T-helper 17 cell (primary cell): ENCODE measurements around the gene TMEM14B. TPM values are rescaled to one million over a fixed set of nuclear protein-coding genes. Genes with fewer than 3 reads are reported as not detected.
A peak's percentile ranks its signal among the peaks of the same experiment; 100 is the strongest.

Experiments used
- ATAC-seq: fragments of 150-1000 bp; cut with Tn5 transposase; 2 replicates; pipeline ENCODE4 v1.10.0; 2021; ENCODE audit warnings: mild to moderate bottlenecking, moderate library complexity
- DNase-seq, 3 donors: peaks; one replicate each; pipeline versions ENCODE4 v3.0.0 to v3.0.0-alpha.2; 2020 to 2021
- H3K9me3 ChIP-seq: one replicate; pipeline ENCODE4 v1.7.0; 2013; ENCODE audit warnings: low read length, mild to moderate bottlenecking; ENCODE audit not compliant: control insufficient read depth, poor library complexity, severe bottlenecking
- H3K27ac Mint-ChIP-seq: one replicate; pipeline ENCODE4 v1.8.0; 2022; ENCODE audit warnings: mild to moderate bottlenecking, moderate library complexity, mixed read lengths
- H3K27me3 Mint-ChIP-seq: one replicate; pipeline ENCODE4 v1.8.0; 2022; ENCODE audit warnings: mixed read lengths
- H3K36me3 Mint-ChIP-seq: one replicate; pipeline ENCODE4 v1.8.0; 2022; ENCODE audit warnings: low read depth, mixed read lengths
- H3K4me1 Mint-ChIP-seq: one replicate; pipeline ENCODE4 v1.8.0; 2022; ENCODE audit warnings: mild to moderate bottlenecking, mixed read lengths
- H3K4me3 Mint-ChIP-seq: one replicate; pipeline ENCODE4 v1.8.0; 2022; ENCODE audit warnings: mild to moderate bottlenecking, moderate library complexity, mixed read lengths
- total RNA-seq, 4 donors: library from RNA in 2 of 4; stranded (reverse) in 2 of 4; gene quantifications; one replicate each; pipeline ENCODE4 v1.2.3 and lab custom pipeline; 2022 to 2026

TMEM14B gene
- total RNA-seq, 2 donors from 2014 or later, result 50.8 to 59.8 TPM

GRCh38 chr6:10759312-10759839 is 11.8 kb downstream of the TMEM14B start:
- Mint-ChIP-seq H3K27me3 (no peaks in the 10 kb centered on the region), H3K4me1 (peaks cover 16% of the 10 kb centered on the region), H3K27ac (no peak overlapping the region), H3K4me3 (no peak overlapping the region), H3K36me3 (no peaks in the 10 kb centered on the region)
- no peaks in the 10 kb centered on the region for H3K9me3 ChIP-seq
- no peak for DNase-seq
- peak; percentile 58 for ATAC-seq

GRCh38 chr6:10759884-10760329 is 12.3 kb downstream of the TMEM14B start:
- no peaks in the 10 kb centered on the region for H3K27me3 Mint-ChIP-seq
- no peaks in the 10 kb centered on the region for H3K9me3 ChIP-seq
- no peak for ATAC-seq
- peaks cover 10% of the 10 kb centered on the region for H3K4me1 Mint-ChIP-seq
- H3K36me3 Mint-ChIP-seq, result no peaks in the 10 kb centered on the region
- no peak overlapping the region for H3K4me3 Mint-ChIP-seq
- no peak overlapping the region for H3K27ac Mint-ChIP-seq
- no peak for DNase-seq

- no peaks in the 10 kb centered on the region for H3K9me3 ChIP-seq
- no peak overlapping the region for H3K4me3 Mint-ChIP-seq
- DNase-seq (no peak), ATAC-seq (no peak)
- H3K27ac Mint-ChIP-seq, result no peak overlapping the region
- no peaks in the 10 kb centered on the region for H3K27me3 Mint-ChIP-seq
- H3K4me1 Mint-ChIP-seq, result peaks cover 6% of the 10 kb centered on the region
- H3K36me3 Mint-ChIP-seq, result no peaks in the 10 kb centered on the region
These were observed 15.4 kb downstream of the TMEM14B start for GRCh38 chr6:10763006-10763405.

- H3K27me3 Mint-ChIP-seq, result no peaks in the 10 kb centered on the region
- H3K4me3 Mint-ChIP-seq, result no peak overlapping the region
- no peak for ATAC-seq
- H3K9me3 ChIP-seq, result no peaks in the 10 kb centered on the region
- H3K36me3 Mint-ChIP-seq, result peaks cover 9% of the 10 kb centered on the region
- peak overlapping the region; percentile 3 for H3K27ac Mint-ChIP-seq
- no peak for DNase-seq
- H3K4me1 Mint-ChIP-seq, result peaks cover 6% of the 10 kb centered on the region
These were observed 21.8 kb downstream of the TMEM14B start for GRCh38 chr6:10769419-10769818.

- Mint-ChIP-seq H3K4me3 (no peak overlapping the region), H3K4me1 (peaks cover 6% of the 10 kb centered on the region), H3K27me3 (no peaks in the 10 kb centered on the region), H3K27ac (no peak overlapping the region), H3K36me3 (peaks cover 9% of the 10 kb centered on the region)
- DNase-seq (no peak), ATAC-seq (no peak)
- no peaks in the 10 kb centered on the region for H3K9me3 ChIP-seq
These were observed 23.8 kb downstream of the TMEM14B start for GRCh38 chr6:10771371-10771894.

GRCh38 chr6:10778230-10778629 is 30.6 kb downstream of the TMEM14B start:
- H3K27me3 Mint-ChIP-seq, result no peaks in the 10 kb centered on the region
- peaks cover 5% of the 10 kb centered on the region for H3K4me1 Mint-ChIP-seq
- no peak overlapping the region for H3K27ac Mint-ChIP-seq
- no peak for ATAC-seq
- no peak overlapping the region for H3K4me3 Mint-ChIP-seq
- DNase-seq, result no peak
- no peaks in the 10 kb centered on the region for H3K9me3 ChIP-seq
- peaks cover 10% of the 10 kb centered on the region for H3K36me3 Mint-ChIP-seq

GRCh38 chr6:10779076-10779475 is 31.5 kb downstream of the TMEM14B start:
- H3K4me1 Mint-ChIP-seq, result peaks cover 7% of the 10 kb centered on the region
- H3K36me3 Mint-ChIP-seq, result peaks cover 12% of the 10 kb centered on the region
- H3K27ac Mint-ChIP-seq, result no peak overlapping the region
- no peak overlapping the region for H3K4me3 Mint-ChIP-seq
- no peaks in the 10 kb centered on the region for H3K27me3 Mint-ChIP-seq
- ATAC-seq (no peak), DNase-seq (no peak)
- H3K9me3 ChIP-seq, result no peaks in the 10 kb centered on the region

GRCh38 chr6:10791673-10792072 is 44.1 kb downstream of the TMEM14B start:
- peaks cover 2% of the 10 kb centered on the region for H3K36me3 Mint-ChIP-seq
- DNase-seq (no peak), ATAC-seq (no peak)
- H3K27me3 Mint-ChIP-seq, result no peaks in the 10 kb centered on the region
- H3K27ac Mint-ChIP-seq, result no peak overlapping the region
- H3K4me3 Mint-ChIP-seq, result no peak overlapping the region
- H3K4me1 Mint-ChIP-seq, result peaks cover 3% of the 10 kb centered on the region
- no peaks in the 10 kb centered on the region for H3K9me3 ChIP-seq

GRCh38 chr6:10792101-10792500 is 44.5 kb downstream of the TMEM14B start:
- Mint-ChIP-seq H3K27ac (peak overlapping the region; percentile 63), H3K36me3 (peaks cover 2% of the 10 kb centered on the region), H3K4me3 (no peak overlapping the region), H3K4me1 (peaks cover 3% of the 10 kb centered on the region), H3K27me3 (no peaks in the 10 kb centered on the region)
- ATAC-seq, result no peak
- no peak for DNase-seq
- H3K9me3 ChIP-seq, result no peaks in the 10 kb centered on the region

GRCh38 chr6:10793035-10793434 is 45.4 kb downstream of the TMEM14B start:
- H3K9me3 ChIP-seq, result no peaks in the 10 kb centered on the region
- peaks cover 2% of the 10 kb centered on the region for H3K36me3 Mint-ChIP-seq
- no peak overlapping the region for H3K27ac Mint-ChIP-seq
- DNase-seq (no peak), ATAC-seq (no peak)
- peaks cover 3% of the 10 kb centered on the region for H3K4me1 Mint-ChIP-seq
- H3K27me3 Mint-ChIP-seq, result no peaks in the 10 kb centered on the region
- no peak overlapping the region for H3K4me3 Mint-ChIP-seq

- Mint-ChIP-seq H3K36me3 (peaks cover 2% of the 10 kb centered on the region), H3K27me3 (no peaks in the 10 kb centered on the region)
- ATAC-seq, result no peak
These were observed 46.1 kb downstream of the TMEM14B start for GRCh38 chr6:10793695-10794094.

GRCh38 chr6:10794239-10794638 is 46.6 kb downstream of the TMEM14B start:
- ATAC-seq (no peak), DNase-seq (no peak)
- Mint-ChIP-seq H3K36me3 (peaks cover 2% of the 10 kb centered on the region), H3K4me3 (no peak overlapping the region), H3K4me1 (peaks cover 3% of the 10 kb centered on the region), H3K27ac (no peak overlapping the region), H3K27me3 (no peaks in the 10 kb centered on the region)
- H3K9me3 ChIP-seq, result no peaks in the 10 kb centered on the region

More at GRCh38 chr6:10793695-10794094, 46.1 kb downstream of the TMEM14B start:
- Mint-ChIP-seq H3K4me1 (peaks cover 3% of the 10 kb centered on the region), H3K4me3 (no peak overlapping the region), H3K27ac (no peak overlapping the region)
- no peak for DNase-seq
- no peaks in the 10 kb centered on the region for H3K9me3 ChIP-seq

GRCh38 chr6:10800810-10801209 is 53.2 kb downstream of the TMEM14B start:
- ATAC-seq (no peak), DNase-seq (no peak)
- Mint-ChIP-seq H3K36me3 (no peaks in the 10 kb centered on the region), H3K4me3 (no peak overlapping the region), H3K27ac (no peak overlapping the region), H3K4me1 (no peaks in the 10 kb centered on the region), H3K27me3 (no peaks in the 10 kb centered on the region)
- H3K9me3 ChIP-seq, result no peaks in the 10 kb centered on the region

- peak; percentile 91 for ATAC-seq
- Mint-ChIP-seq H3K27me3 (no peaks in the 10 kb centered on the region), H3K27ac (no peak overlapping the region), H3K4me1 (no peaks in the 10 kb centered on the region), H3K4me3 (no peak overlapping the region), H3K36me3 (no peaks in the 10 kb centered on the region)
- DNase-seq, result peak; percentile 16 to 56 (median 37)
- H3K9me3 ChIP-seq, result no peaks in the 10 kb centered on the region
These were observed 53.7 kb downstream of the TMEM14B start for GRCh38 chr6:10801224-10801848.
